Measurements from ENCODE around the gene CFAP299. TPM values are rescaled to one million over a fixed set of nuclear protein-coding genes. Genes with fewer than 3 reads are reported as not detected.
"Not testable (repeated sequence)": the region's sequence is repeated elsewhere in the genome, so short reads cannot be mapped to it uniquely, and the experiment has no call there.

The CFAP299 gene
- total RNA-seq, 4 donors from 2014 or later, result 0.79 TPM; not detected in 3

DNA sequence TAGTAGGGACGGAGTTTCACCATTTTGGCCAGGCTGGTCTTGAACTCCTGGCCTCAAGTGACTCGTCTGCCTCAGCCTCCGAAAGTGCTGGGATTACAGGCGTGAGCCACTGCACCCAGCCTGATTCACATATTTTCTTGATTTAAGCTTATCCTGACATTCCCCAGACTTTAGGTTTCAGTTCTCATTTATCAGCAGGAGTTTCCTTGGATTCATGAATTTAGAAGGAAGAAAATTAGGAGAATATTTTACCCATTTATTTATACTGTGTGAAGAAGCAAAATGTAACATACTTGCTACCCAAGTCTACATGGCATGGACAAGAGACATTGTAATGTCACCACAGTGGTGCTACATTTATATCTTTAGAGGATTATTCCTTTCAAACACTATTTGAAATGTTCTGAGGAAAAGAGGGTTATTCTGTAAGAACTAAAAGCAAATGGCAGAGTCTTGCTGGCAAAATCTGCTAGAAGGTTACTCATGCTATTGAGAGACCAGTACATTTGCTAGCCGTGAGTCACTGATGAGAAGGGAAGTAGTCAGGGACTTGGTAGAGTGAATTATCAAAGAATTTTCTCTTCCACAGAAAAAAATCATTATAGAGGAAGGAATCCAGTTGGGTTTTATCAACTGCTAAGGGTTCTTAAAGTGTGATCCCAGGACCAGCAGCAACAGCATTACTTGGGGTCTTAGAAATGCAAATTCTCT is 26.1 kb upstream of the CFAP299 start:
- no peak for ATAC-seq (ENCODE audit: low FRiP score)
- TF ChIP-seq, protein P1, sequence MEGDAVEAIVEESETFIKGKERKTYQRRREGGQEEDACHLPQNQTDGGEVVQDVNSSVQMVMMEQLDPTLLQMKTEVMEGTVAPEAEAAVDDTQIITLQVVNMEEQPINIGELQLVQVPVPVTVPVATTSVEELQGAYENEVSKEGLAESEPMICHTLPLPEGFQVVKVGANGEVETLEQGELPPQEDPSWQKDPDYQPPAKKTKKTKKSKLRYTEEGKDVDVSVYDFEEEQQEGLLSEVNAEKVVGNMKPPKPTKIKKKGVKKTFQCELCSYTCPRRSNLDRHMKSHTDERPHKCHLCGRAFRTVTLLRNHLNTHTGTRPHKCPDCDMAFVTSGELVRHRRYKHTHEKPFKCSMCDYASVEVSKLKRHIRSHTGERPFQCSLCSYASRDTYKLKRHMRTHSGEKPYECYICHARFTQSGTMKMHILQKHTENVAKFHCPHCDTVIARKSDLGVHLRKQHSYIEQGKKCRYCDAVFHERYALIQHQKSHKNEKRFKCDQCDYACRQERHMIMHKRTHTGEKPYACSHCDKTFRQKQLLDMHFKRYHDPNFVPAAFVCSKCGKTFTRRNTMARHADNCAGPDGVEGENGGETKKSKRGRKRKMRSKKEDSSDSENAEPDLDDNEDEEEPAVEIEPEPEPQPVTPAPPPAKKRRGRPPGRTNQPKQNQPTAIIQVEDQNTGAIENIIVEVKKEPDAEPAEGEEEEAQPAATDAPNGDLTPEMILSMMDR (IDR thresholded peaks at IDR 0.05), result no peak

DNA sequence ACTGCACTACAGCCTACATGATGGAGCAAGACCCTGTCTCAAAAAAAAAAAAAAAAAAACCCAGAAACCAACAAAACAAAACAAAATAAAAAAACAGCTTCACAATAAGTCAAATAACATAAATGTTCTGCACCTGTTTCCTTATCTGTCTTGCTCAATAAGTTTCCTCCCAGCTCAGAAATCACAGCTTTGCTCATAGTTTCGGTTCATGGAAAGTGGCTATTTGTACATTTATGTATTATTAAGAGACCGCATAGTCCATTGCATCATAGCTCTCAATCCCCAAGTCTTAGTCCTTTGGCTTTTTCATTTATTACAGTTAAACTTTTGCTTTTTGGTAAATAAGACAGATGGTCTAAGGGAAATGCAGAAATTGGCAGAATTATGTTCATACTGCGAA is 24.4 kb upstream of the CFAP299 start:
- ATAC-seq (ENCODE audit: low FRiP score) (no peak), DNase-seq (ENCODE audit: low spot score) (no peak)
- TF ChIP-seq, protein P1 (IDR thresholded peaks at IDR 0.05), result no peak

More for the DNA sequence above, 26.1 kb upstream of the CFAP299 start:
- DNase-seq (ENCODE audit: low spot score), result no peak

DNA sequence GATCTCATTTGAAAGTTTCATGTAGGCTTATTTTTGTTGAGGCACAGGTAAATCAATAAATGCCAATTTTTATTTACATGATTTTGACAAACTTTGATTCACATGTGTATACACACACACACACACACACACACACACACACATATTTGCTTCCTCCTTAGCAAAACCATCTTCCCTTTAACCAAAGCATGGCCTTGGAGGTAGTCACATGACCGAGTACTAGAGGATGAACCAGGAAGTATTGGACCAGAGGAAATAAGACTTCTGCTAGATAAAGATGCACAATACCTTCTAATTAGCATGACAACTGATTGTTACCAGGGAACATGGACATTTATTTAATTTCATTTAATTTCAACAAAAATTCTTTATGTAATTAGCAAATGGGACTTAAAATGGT is 23.4 kb upstream of the CFAP299 start:
- DNase-seq (ENCODE audit: low spot score), result no peak
- no peak for ATAC-seq (ENCODE audit: low FRiP score)
- TF ChIP-seq, protein P1 (IDR thresholded peaks at IDR 0.05), result no peak

DNA sequence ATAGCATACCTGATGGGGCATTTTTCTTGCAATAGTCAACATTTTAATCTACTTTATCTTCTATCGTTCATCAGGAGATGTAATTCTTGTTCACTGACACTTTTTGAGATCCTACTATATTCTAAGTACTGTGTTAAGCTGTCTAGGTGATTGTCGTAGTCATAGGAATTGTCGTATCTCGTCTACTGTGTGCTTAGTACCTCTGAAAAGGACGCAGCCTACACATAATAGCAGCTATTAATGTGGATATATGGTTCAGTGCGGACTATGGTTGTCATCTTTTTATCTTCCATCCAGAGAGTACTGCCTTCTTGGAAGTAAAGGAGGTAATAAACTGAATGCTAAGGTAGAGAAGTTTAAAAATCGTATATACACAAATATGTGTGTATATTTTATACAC is 21.9 kb upstream of the CFAP299 start:
- ATAC-seq (ENCODE audit: low FRiP score), result no peak
- TF ChIP-seq, protein P1 (IDR thresholded peaks at IDR 0.05), result no peak
- no peak for DNase-seq (ENCODE audit: low spot score)

DNA sequence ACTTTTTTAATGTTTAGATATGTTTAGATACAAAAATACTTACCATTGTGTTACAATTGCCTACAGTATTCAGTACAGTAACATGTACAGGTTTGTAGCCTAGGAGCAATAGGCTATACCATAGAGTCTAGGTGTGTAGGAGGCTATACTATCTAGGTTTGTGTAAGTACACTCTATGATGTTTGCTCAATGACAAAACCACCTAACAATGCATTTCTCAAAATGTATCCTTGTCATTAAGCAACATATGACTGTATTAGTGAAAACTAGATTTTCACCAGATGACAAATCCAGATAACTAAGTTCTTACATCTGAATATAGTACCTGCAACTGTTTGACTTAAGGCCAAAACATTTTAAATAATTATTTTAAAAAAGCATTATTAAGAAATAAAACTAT is 19.7 kb upstream of the CFAP299 start:
- ATAC-seq (ENCODE audit: low FRiP score); DNase-seq (ENCODE audit: low spot score): not testable (repeated sequence)

DNA sequence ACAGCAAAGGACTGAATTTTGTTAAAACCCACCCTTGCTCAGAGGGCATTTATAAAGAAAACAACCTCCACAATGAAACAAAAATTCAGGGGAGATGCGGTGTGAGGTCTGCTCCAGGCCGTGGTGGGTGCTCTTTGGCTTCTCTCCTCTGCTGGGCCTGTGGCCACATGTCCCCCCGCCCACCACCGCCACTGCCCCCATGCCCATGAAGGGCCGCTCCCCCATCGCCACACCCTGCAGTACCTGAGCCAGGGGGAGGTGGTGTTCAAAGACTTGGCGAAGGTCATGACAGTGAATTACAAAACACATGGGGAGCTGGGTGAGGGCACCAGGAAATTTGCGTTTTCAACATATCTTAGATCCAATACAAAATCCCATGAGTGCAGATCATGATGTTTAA is 14.2 kb upstream of the CFAP299 start:
- TF ChIP-seq, protein P1 (IDR thresholded peaks at IDR 0.05), result no peak
- no peak for ATAC-seq (ENCODE audit: low FRiP score)
- DNase-seq (ENCODE audit: low spot score), result no peak

DNA sequence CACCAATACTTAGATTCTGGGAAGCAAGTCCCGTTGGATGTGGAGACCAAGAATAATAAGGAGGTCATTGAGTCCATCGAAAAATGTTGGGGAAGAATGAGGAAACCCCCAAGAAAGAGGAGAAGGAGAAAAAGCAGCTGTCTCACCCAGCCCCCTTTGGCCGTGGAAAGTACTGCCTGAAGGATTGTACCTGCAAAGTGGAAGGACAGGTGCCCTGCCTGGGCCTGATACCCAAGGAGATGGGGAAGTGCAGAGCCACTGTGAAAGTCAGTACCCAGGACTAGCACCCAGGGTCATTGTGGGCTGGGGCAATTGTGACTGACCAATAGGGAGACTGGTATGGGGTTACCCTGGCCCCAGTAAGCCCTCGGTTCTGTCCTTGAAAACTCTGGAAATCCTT is 13.8 kb upstream of the CFAP299 start:
- TF ChIP-seq, protein P1 (IDR thresholded peaks at IDR 0.05), result no peak
- ATAC-seq (ENCODE audit: low FRiP score), result no peak
- no peak for DNase-seq (ENCODE audit: low spot score)

Measured in omental fat pad (tissue), 4 donors.